CD4-positive, alpha-beta T cell treated with Interleukin-15 for 1 hour (primary cell): ENCODE measurements around the gene HSPBAP1.

ENCODE experiments used
- DNase-seq: peaks from one replicate; pipeline ENCODE4 v3.0.0-alpha.2; 2020

The HSPBAP1 gene

GRCh38 chr3:122793568-122794416 is at the start of gene HSPBAP1:
Gene HSPBAP1 (minus strand): TSS chr3:122793831. CDS start chr3:122793680, 151 bp downstream.
- peak; percentile 92 for DNase-seq

GRCh38 chr3:122835590-122835989 is 42.0 kb upstream of the HSPBAP1 start:
- DNase-seq = no peak

GRCh38 chr3:122828281-122828680 is 34.6 kb upstream of the HSPBAP1 start:
- no peak for DNase-seq

GRCh38 chr3:122826278-122826677 is 32.6 kb upstream of the HSPBAP1 start:
- DNase-seq = no peak

GRCh38 chr3:122825460-122825859 is 31.8 kb upstream of the HSPBAP1 start:
- DNase-seq = no peak

GRCh38 chr3:122824465-122825381 is 31.1 kb upstream of the HSPBAP1 start:
- DNase-seq = no peak

- no peak for DNase-seq
Measured at GRCh38 chr3:122816587-122816986, 23.0 kb upstream of the HSPBAP1 start.

- DNase-seq = no peak
Measured at GRCh38 chr3:122810734-122811133, 17.1 kb upstream of the HSPBAP1 start.

- DNase-seq = no peak
Measured at GRCh38 chr3:122803977-122804376, 10.3 kb upstream of the HSPBAP1 start.

GRCh38 chr3:122802323-122802722 is 8.7 kb upstream of the HSPBAP1 start:
- no peak for DNase-seq

- DNase-seq = no peak
Measured at GRCh38 chr3:122800706-122801237, 7.1 kb upstream of the HSPBAP1 start.

GRCh38 chr3:122800031-122800430 is 6.4 kb upstream of the HSPBAP1 start:
- DNase-seq = no peak

- no peak for DNase-seq
Measured at GRCh38 chr3:122799322-122799721, 5.7 kb upstream of the HSPBAP1 start.

GRCh38 chr3:122797291-122797690 is 3.7 kb upstream of the HSPBAP1 start:
- no peak for DNase-seq

GRCh38 chr3:122795674-122796195 is 2.1 kb upstream of the HSPBAP1 start:
- no peak for DNase-seq

- peak; percentile 86 for DNase-seq
Measured at GRCh38 chr3:122794779-122795673, 1.4 kb upstream of the HSPBAP1 start, which contains the start of gene SLC49A4. Gene SLC49A4 (plus strand): TSS chr3:122795069. CDS start chr3:122795193, 124 bp downstream.

- no peak for DNase-seq
Measured at GRCh38 chr3:122794483-122794778, 800 bp upstream of the HSPBAP1 start.

GRCh38 chr3:122789585-122790273 is 3.9 kb downstream of the HSPBAP1 start:
- DNase-seq = no peak

- no peak for DNase-seq
Measured at GRCh38 chr3:122787872-122788271, 5.8 kb downstream of the HSPBAP1 start.

- no peak for DNase-seq
Measured at GRCh38 chr3:122786066-122786465, 7.6 kb downstream of the HSPBAP1 start.

- no peak for DNase-seq
Measured at GRCh38 chr3:122785231-122785630, 8.4 kb downstream of the HSPBAP1 start.

GRCh38 chr3:122784436-122784835 is 9.2 kb downstream of the HSPBAP1 start:
- no peak for DNase-seq
